Measurements from ENCODE around the gene ZBTB40. TPM values are rescaled to one million over a fixed set of nuclear protein-coding genes. Genes with fewer than 3 reads are reported as not detected.

ZBTB40 gene
- total RNA-seq, 1 experiment from 2014 or later = 11.5 TPM

- Mint-ChIP-seq H3K9me3 (peaks cover 8% of the 10 kb centered on the region), H3K27ac (no peak overlapping the region), H3K27me3 (ENCODE audit: low read depth) (no peaks in the 10 kb centered on the region), H3K4me3 (no peak overlapping the region), H3K4me1 (peaks cover 15% of the 10 kb centered on the region), H3K36me3 (no peaks in the 10 kb centered on the region)
- TF ChIP-seq ATF1 (CRISPR knock-in tag; IDR thresholded peaks at IDR 0.05) = no peak
- peak; percentile 77; the same call in 1 of the 2 replicates for TF ChIP-seq GABPB1 (CRISPR knock-in tag; IDR thresholded peaks at IDR 0.05)
- ATAC-seq (no peak), DNase-seq (ENCODE audit: low spot score) (no peak)
- CTCF ChIA-PET = interaction anchor here (0.5 to 3.5 kb wide), 4 partner anchors 50 to 1521 kb away, joined by 7 to 29 read pairs (median 16); no protein-coding TSS in a partner anchor
- POLR2A ChIA-PET = no interaction called here
Measured at GRCh38 chr1:22414244-22414751, 37.4 kb upstream of the ZBTB40 start.

- Mint-ChIP-seq H3K4me1 (peaks cover 19% of the 10 kb centered on the region), H3K4me3 (no peak overlapping the region), H3K36me3 (no peaks in the 10 kb centered on the region), H3K27me3 (ENCODE audit: low read depth) (no peaks in the 10 kb centered on the region), H3K9me3 (peaks cover 8% of the 10 kb centered on the region), H3K27ac (no peak overlapping the region)
- DNase-seq (ENCODE audit: low spot score) = no peak
- TF ChIP-seq EMX1 (CRISPR knock-in tag; IDR thresholded peaks at IDR 0.05) (no peak), ELF4 (CRISPR knock-in tag; IDR thresholded peaks at IDR 0.05; ENCODE audit: low read depth) (no peak), ZSCAN18 (CRISPR knock-in tag; IDR thresholded peaks at IDR 0.05) (no peak), ARID4B (CRISPR knock-in tag; IDR thresholded peaks at IDR 0.05; ENCODE audit: borderline replicate concordance) (no peak), JAZF1 (CRISPR knock-in tag; IDR thresholded peaks at IDR 0.05) (no peak), MYBL2 (CRISPR knock-in tag; IDR thresholded peaks at IDR 0.05) (no peak), ZBTB21 (CRISPR knock-in tag; IDR thresholded peaks at IDR 0.05; ENCODE audit: borderline replicate concordance) (no peak), MXD4 (CRISPR knock-in tag; IDR thresholded peaks at IDR 0.05; ENCODE audit: borderline replicate concordance) (no peak), USF2 (CRISPR knock-in tag; IDR thresholded peaks at IDR 0.05) (no peak), ZNF671 (CRISPR knock-in tag; IDR thresholded peaks at IDR 0.05) (no peak), ZNF138 (CRISPR knock-in tag; conservative IDR thresholded peaks at IDR 0.05) (no peak), GTF2I (CRISPR knock-in tag; conservative IDR thresholded peaks at IDR 0.05) (no peak), TCF7 (CRISPR knock-in tag; IDR thresholded peaks at IDR 0.05; ENCODE audit: low read depth) (no peak), HMGA2 (CRISPR knock-in tag; IDR thresholded peaks at IDR 0.05) (no peak), USF1 (CRISPR knock-in tag; IDR thresholded peaks at IDR 0.05) (no peak), CREB1 (CRISPR knock-in tag; IDR thresholded peaks at IDR 0.05) (no peak)
- POLR2A ChIA-PET = interaction anchor here (0.6 kb wide), 1 partner anchor 1104 kb away, joined by 4 read pairs; no protein-coding TSS in a partner anchor
- ATAC-seq = no peak
- CTCF ChIA-PET = interaction anchor here (0.6 to 3.5 kb wide), 16 partner anchors 12 to 651 kb away, joined by 3 to 29 read pairs (median 6); partner anchors contain the start of genes WNT4 and ZBTB40
Measured at GRCh38 chr1:22415489-22415888, 36.2 kb upstream of the ZBTB40 start.
